WTC11 (cell line): ENCODE results near the gene NEK10.

Experiments
- ARID4B ChIP-seq: sonication (generic); formaldehyde crosslinking; IDR thresholded peaks from 2 replicates; pipeline ENCODE4 v1.8.0; 2023; ENCODE audit warnings: missing genetic modification reagents, mild to moderate bottlenecking, borderline replicate concordance
- EMX1 ChIP-seq: fragments of 250-450 bp; sonication (Bioruptor Pico); IDR thresholded peaks from 2 replicates; pipeline ENCODE4 v1.8.0; 2021; ENCODE audit warnings: mild to moderate bottlenecking
- FOXP1 ChIP-seq: sonication (generic); formaldehyde crosslinking; IDR thresholded peaks from 2 replicates; pipeline ENCODE4 v1.8.0; 2022; ENCODE audit warnings: missing genetic modification reagents, mild to moderate bottlenecking, moderate library complexity, borderline replicate concordance
- GABPB1 ChIP-seq: sonication (generic); formaldehyde crosslinking; IDR thresholded peaks from 2 replicates; pipeline ENCODE4 v1.8.1; 2023; ENCODE audit warnings: mild to moderate bottlenecking, missing genetic modification reagents
- JUN ChIP-seq: sonication (generic); formaldehyde crosslinking; IDR thresholded peaks from 2 replicates; pipeline ENCODE4 v1.8.0; 2023; ENCODE audit warnings: mild to moderate bottlenecking, missing genetic modification reagents
- RELA ChIP-seq: sonication (generic); formaldehyde crosslinking; IDR thresholded peaks from 2 replicates; pipeline ENCODE4 v1.8.1; 2022; ENCODE audit warnings: missing genetic modification reagents, mild to moderate bottlenecking, borderline replicate concordance
- SMAD3 ChIP-seq: sonication (generic); formaldehyde crosslinking; IDR thresholded peaks from 2 replicates; pipeline ENCODE4 v1.8.0; 2022; ENCODE audit warnings: missing genetic modification reagents, mild to moderate bottlenecking, borderline replicate concordance
- SP1 ChIP-seq: sonication (generic); formaldehyde crosslinking; conservative IDR thresholded peaks from 2 replicates; pipeline ENCODE4 v1.8.1; 2022; ENCODE audit warnings: missing genetic modification reagents
- USF2 ChIP-seq: sonication (generic); formaldehyde crosslinking; IDR thresholded peaks from 2 replicates; pipeline ENCODE4 v1.8.1; 2023; ENCODE audit warnings: mild to moderate bottlenecking, missing genetic modification reagents, moderate library complexity
- ZNF416 ChIP-seq: fragments of 250-450 bp; sonication (Bioruptor Pico); IDR thresholded peaks from 2 replicates; pipeline ENCODE4 v1.9.0; 2021; ENCODE audit warnings: mild to moderate bottlenecking, inconsistent platforms
- TF ChIP-seq, protein P1 (sequence below): fragments of 200-600 bp; IDR thresholded peaks from 2 replicates; pipeline ENCODE4 v1.8.0; 2022; ENCODE audit warnings: antibody characterized with exemption
- TF ChIP-seq, protein P2 (sequence below): sonication (generic); formaldehyde crosslinking; IDR thresholded peaks from 2 replicates; pipeline ENCODE4 v1.8.0; 2023; ENCODE audit warnings: mild to moderate bottlenecking, missing genetic modification reagents

- TF ChIP-seq, protein P1, sequence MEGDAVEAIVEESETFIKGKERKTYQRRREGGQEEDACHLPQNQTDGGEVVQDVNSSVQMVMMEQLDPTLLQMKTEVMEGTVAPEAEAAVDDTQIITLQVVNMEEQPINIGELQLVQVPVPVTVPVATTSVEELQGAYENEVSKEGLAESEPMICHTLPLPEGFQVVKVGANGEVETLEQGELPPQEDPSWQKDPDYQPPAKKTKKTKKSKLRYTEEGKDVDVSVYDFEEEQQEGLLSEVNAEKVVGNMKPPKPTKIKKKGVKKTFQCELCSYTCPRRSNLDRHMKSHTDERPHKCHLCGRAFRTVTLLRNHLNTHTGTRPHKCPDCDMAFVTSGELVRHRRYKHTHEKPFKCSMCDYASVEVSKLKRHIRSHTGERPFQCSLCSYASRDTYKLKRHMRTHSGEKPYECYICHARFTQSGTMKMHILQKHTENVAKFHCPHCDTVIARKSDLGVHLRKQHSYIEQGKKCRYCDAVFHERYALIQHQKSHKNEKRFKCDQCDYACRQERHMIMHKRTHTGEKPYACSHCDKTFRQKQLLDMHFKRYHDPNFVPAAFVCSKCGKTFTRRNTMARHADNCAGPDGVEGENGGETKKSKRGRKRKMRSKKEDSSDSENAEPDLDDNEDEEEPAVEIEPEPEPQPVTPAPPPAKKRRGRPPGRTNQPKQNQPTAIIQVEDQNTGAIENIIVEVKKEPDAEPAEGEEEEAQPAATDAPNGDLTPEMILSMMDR = no peak
- TF ChIP-seq, protein P2, sequence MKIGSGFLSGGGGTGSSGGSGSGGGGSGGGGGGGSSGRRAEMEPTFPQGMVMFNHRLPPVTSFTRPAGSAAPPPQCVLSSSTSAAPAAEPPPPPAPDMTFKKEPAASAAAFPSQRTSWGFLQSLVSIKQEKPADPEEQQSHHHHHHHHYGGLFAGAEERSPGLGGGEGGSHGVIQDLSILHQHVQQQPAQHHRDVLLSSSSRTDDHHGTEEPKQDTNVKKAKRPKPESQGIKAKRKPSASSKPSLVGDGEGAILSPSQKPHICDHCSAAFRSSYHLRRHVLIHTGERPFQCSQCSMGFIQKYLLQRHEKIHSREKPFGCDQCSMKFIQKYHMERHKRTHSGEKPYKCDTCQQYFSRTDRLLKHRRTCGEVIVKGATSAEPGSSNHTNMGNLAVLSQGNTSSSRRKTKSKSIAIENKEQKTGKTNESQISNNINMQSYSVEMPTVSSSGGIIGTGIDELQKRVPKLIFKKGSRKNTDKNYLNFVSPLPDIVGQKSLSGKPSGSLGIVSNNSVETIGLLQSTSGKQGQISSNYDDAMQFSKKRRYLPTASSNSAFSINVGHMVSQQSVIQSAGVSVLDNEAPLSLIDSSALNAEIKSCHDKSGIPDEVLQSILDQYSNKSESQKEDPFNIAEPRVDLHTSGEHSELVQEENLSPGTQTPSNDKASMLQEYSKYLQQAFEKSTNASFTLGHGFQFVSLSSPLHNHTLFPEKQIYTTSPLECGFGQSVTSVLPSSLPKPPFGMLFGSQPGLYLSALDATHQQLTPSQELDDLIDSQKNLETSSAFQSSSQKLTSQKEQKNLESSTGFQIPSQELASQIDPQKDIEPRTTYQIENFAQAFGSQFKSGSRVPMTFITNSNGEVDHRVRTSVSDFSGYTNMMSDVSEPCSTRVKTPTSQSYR (CRISPR knock-in tag) = no peak
- TF ChIP-seq FOXP1 (CRISPR knock-in tag) (no peak), SP1 (CRISPR knock-in tag) (no peak), EMX1 (no peak), USF2 (CRISPR knock-in tag) (no peak), ARID4B (CRISPR knock-in tag) (no peak), JUN (CRISPR knock-in tag) (no peak), SMAD3 (CRISPR knock-in tag) (no peak), RELA (CRISPR knock-in tag) (no peak), ZNF416 (CRISPR knock-in tag) (no peak), GABPB1 (no peak)
These were observed 192.9 kb downstream of the NEK10 start for GRCh38 chr3:27176256-27176655.
